Measurements from ENCODE around the gene USP37. TPM values are rescaled to one million over a fixed set of nuclear protein-coding genes. Genes with fewer than 3 reads are reported as not detected.

Gene USP37
- total RNA-seq, 3 donors from 2014 or later, result 11.5 to 14.3 (median 11.6) TPM

- Histone ChIP-seq H3K36me3 (ENCODE audit: low read depth) (peaks cover 9% of the 10 kb centered on the region), H3K9me3 (no peaks in the 10 kb centered on the region), H3K4me3 (no peak overlapping the region), H3K4me1 (ENCODE audit: low read depth) (no peaks in the 10 kb centered on the region)
- ATAC-seq (no peak), DNase-seq (peak in 1 of 3 donors; percentile 18)
- no peak for TF ChIP-seq CTCF (IDR thresholded peaks at IDR 0.05)
- intact Hi-C loops (cut with DNase I, micrococcal nuclease), result no loop called here
Observed at GRCh38 chr2:218434456-218434855, 133.7 kb downstream of the USP37 start.

DNA sequence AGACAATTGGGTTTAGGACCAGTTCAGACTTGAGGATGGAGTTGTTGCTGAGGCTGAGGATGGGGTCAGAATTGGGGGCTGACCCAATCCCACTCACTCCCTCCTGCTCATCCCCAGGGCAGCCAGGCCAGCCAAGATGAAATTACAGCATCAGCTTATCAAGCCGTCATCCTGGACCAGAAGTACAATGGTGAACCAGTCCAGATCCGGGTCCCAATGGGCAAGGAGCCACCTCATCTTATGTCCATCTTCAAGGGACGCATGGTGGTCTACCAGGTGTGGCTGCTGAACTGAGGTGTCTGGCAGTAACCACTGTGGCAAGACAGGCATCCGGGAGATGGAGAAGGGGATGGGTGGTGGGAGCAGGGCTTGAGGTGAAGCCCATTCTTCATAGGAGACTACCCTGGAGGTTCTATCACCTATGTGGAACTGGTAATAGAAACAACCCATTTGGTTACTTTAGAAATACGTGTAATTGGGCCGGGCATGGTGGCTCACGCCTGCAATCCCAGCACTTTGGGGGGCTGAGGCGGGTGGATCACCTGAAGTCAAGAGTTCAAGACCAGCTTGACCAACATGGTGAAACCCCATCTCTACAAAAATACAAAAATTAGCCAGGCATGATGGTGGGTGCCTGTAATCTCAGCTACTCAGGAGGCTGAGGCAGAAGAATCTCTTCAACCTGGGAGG is 135.3 kb downstream of the USP37 start:
- TF ChIP-seq CTCF (IDR thresholded peaks at IDR 0.05), result no peak
- Histone ChIP-seq H3K4me3 (no peak overlapping the region), H3K4me1 (ENCODE audit: low read depth) (no peaks in the 10 kb centered on the region), H3K36me3 (ENCODE audit: low read depth) (peaks cover 3% of the 10 kb centered on the region), H3K9me3 (no peaks in the 10 kb centered on the region)
- DNase-seq, result peak in 1 of 3 donors; percentile 20
- intact Hi-C loops (cut with DNase I, micrococcal nuclease), result no loop called here
- ATAC-seq, result no peak

DNA sequence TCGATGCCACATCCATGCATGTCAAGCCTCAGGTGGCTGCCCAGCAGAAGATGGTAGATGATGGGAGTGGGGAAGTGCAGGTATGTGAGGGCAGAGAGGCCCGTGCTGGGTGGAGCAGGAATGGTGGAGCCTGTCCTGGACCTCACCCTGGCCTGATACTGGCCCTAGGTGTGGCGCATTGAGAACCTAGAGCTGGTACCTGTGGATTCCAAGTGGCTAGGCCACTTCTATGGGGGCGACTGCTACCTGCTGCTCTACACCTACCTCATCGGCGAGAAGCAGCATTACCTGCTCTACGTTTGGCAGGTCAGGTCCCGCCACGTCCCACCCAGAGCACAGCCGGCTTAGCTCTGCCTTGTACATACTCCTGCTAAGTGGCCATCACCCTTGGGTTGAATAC is 136.3 kb downstream of the USP37 start:
- intact Hi-C loops (cut with DNase I, micrococcal nuclease), result no loop called here
- DNase-seq (peak in 1 of 3 donors; percentile 22), ATAC-seq (no peak)
- Histone ChIP-seq H3K9me3 (no peaks in the 10 kb centered on the region), H3K4me1 (ENCODE audit: low read depth) (no peaks in the 10 kb centered on the region), H3K4me3 (no peak overlapping the region), H3K36me3 (ENCODE audit: low read depth) (peaks cover 3% of the 10 kb centered on the region)
- TF ChIP-seq CTCF (IDR thresholded peaks at IDR 0.05), result no peak

DNA sequence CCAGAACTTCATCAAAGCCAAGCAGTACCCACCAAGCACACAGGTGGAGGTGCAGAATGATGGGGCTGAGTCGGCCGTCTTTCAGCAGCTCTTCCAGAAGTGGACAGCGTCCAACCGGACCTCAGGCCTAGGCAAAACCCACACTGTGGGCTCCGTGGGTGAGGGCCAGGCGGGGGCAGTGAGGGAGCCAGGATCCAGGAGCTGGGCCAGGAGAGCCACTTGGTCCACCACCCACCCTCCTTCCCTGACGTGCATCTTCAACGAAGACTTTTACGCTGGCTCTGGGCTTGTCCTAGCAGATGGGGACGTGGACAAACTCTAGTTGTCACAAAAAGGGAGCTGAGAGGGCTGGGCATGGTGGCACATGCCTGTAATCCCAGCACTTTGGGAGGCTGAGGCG is 137.4 kb downstream of the USP37 start:
- no peaks in the 10 kb centered on the region for H3K4me1 ChIP-seq (ENCODE audit: low read depth)
- DNase-seq (peak in 1 of 3 donors; percentile 7), ATAC-seq (no peak)
- no peak overlapping the region for H3K4me3 ChIP-seq
- no peak for TF ChIP-seq CTCF (IDR thresholded peaks at IDR 0.05)
- H3K9me3 ChIP-seq, result no peaks in the 10 kb centered on the region
- intact Hi-C loops (cut with DNase I, micrococcal nuclease), result no loop called here
- H3K36me3 ChIP-seq (ENCODE audit: low read depth), result peaks cover 3% of the 10 kb centered on the region

- Histone ChIP-seq H3K36me3 (ENCODE audit: low read depth) (peaks cover 2% of the 10 kb centered on the region), H3K4me1 (ENCODE audit: low read depth) (no peaks in the 10 kb centered on the region), H3K9me3 (no peaks in the 10 kb centered on the region), H3K4me3 (no peak overlapping the region)
- DNase-seq, result peak in 1 of 3 donors; percentile 28
- intact Hi-C loops (cut with DNase I, micrococcal nuclease), result no loop called here
- ATAC-seq, result peak; percentile 6
- TF ChIP-seq CTCF (IDR thresholded peaks at IDR 0.05), result no peak
Observed at GRCh38 chr2:218429911-218430692, 138.0 kb downstream of the USP37 start.
